Tibial nerve (tissue), 4 donors: ENCODE data around the gene CRACR2A.

Experiments used
- CTCF ChIP-seq, 5 experiments: fragments of 200-600 bp in 3 of 5; fragments of 450-650 bp in 2 of 5; sonication (generic) in 3 of 5; IDR thresholded peaks; one replicate each; pipeline ENCODE4 v1.5.1; 2016 to 2019; ENCODE audit warnings: antibody characterized with exemption in 5 of 5, mild to moderate bottlenecking in 3 of 5, moderate library complexity in 2 of 5
- EP300 ChIP-seq, 2 donors: sonication (generic); formaldehyde crosslinking; IDR thresholded peaks; one replicate each; pipeline ENCODE4 v1.6.1; 2017; ENCODE audit warnings: antibody characterized with exemption in 2 of 2, mild to moderate bottlenecking in 1 of 2
- POLR2A ChIP-seq, 2 donors: fragments of 450-650 bp; IDR thresholded peaks; one replicate each; pipeline ENCODE4 v1.6.1; 2017; ENCODE audit warnings: antibody characterized with exemption in 2 of 2, mild to moderate bottlenecking in 2 of 2, moderate library complexity in 2 of 2

GRCh38 chr12:3692616-3693365, 60.1 kb downstream of the CRACR2A start:
- TF ChIP-seq CTCF (IDR thresholded peaks at IDR 0.05) (no peak), POLR2A (IDR thresholded peaks at IDR 0.05) (no peak), EP300 (IDR thresholded peaks at IDR 0.05) (no peak)
